GM18498 (cell line): ENCODE results near the gene KRT26.

Experiments
- ATAC-seq: cut with Tn5 transposase; IDR thresholded peaks from one replicate; pipeline ENCODE4 v1.9.1; 2021; ENCODE audit warnings: mild to moderate bottlenecking, moderate library complexity; ENCODE audit not compliant: unreplicated experiment

KRT26 gene

DNA sequence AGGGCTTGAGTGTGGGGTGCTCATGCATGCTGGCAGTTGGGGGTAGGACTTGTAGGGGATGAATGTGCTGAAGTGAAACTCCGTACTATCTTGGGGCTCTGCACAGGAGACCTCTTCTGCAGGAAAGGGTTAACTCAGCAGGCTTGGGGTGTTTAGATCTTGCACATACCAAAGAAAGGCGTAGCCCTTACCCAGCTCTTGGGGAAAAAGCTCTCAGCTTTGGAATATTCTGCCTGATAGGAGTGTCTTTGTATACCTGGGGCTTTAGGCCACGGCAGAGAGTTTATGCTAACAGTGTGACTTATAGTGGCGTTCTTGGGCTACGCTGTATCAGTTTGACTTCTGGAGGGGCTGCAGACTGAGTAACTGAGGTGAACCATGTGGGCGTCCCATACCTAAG lies 38.0 kb downstream of the KRT26 start:
- no peak for ATAC-seq

DNA sequence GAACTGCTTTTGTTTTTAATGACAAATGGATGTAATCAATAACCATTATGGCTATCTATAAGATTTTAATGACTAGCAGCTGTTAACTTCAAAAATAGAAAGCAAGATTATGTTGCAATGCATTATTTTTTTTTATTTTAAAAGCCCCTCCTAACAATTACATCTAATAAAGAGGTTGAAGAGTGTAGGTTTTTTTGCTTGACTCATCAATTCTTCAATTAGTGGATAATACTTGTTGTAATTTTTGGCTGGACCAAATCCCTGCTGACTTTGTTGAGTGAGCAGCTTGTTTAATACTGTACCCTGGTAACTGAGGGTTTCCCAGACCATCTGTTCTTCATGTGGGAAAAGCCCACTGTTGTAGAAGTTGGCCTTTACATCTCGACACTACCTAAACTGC lies 41.0 kb downstream of the KRT26 start:
- no peak for ATAC-seq

DNA sequence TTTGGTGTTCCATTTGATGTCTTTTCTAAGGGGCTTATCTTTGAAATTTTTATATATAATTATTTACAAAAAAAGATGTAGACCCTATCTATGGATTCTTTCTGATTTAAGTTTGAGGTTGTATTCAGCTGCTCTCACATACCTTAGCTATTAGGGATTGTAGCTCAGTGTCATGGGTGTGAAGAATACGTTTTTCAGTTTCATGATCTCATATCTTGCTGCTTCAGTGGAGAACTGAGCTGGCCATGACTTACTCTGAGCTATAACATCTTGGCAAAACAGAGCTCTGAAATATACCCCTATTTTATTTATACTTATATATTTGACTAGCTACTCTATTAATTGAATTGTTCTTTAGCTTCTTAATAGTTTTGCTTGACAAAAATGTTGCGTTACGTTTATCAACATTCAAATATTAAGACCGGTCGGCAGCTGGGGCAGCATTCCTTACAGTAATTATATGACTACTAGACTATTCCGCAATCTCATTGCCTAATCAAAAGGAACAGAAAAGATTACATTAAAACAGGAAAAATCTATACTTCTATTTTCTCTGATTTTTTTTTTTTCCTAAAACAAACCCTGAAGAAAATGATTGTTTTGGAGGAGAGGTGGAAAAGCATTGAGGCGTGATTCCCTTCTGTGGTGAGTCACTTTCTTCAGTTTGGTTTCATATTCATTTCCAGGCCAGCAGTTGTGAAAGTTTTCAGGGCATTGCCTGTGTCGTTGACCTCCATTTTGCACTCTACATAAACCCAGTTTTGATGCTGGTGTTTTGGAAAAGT lies 44.4 kb downstream of the KRT26 start:
- no peak for ATAC-seq

DNA sequence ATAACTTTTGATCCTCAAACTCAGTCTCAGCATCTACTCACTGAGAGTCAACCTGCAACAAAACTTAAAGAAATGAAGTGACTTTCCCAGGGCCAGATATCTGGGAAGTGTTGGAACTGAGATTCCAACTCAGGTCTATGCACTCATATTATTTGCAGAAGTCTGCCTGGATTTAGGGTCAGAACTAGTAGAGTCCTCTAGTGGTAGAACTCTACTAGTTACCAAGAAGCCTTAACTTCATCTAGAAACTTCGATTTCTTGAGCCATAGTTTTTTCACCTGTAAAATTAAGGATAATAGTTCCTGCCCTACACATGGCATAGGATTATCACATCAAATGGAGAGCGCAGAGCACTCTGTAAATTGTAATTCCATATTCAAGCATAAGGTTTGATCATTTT lies 45.1 kb downstream of the KRT26 start:
- no peak for ATAC-seq

DNA sequence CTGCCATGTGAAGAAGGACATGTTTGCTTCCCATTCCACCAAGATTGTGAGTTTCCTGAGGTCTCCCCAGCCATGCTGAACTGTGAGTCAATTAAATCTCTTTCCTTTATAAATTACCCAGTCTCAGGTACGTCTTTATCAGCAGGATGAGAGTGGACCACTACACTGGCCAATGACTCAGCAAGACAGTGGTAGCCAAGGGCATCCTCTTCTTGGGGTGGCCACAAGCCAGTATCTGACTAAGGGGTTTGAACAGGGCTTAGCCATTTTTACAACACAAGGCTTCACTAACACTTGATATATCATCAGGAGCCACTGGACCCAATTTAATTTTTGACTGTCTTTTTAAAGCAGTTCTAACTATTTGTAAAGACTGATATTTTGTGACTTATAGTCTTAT lies 47.3 kb downstream of the KRT26 start:
- no peak for ATAC-seq

DNA sequence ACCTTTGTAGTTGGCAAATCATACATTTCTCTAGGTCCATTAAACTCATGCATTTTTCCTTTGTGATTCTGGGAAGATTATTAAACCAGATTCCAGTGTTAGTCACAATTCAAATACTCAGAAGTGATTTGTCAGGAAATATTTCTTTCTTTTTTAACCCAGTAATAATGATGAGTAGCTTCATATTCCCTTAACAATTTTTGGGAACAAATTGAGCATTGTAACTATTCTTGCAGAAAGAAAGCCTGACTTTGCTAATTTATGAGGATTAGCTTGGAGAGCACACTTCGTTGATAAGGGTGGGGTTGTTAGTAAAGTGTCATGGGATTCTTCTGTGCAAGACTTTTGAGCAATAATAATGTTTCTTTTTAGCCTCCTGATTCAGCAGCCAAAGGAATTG lies 49.8 kb downstream of the KRT26 start:
- ATAC-seq, result no peak

DNA sequence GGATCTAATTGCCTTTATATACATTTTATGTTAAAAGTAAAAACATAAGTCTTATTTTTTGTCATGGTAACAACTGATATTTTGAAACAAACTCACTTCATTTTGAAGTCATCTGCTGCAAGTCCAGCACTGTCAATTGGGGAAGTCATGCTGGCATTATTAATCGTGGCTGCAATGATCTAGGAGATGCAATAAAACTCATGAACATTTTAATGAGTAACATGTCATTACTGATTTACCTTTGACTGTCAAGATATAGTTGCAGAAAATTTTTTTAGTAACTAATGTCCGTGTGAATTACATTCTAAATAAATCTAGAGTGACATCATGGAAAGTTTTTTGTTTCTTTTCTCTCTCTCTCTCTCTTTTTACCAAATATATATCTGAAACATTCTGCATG lies 51.1 kb downstream of the KRT26 start:
- no peak for ATAC-seq

DNA sequence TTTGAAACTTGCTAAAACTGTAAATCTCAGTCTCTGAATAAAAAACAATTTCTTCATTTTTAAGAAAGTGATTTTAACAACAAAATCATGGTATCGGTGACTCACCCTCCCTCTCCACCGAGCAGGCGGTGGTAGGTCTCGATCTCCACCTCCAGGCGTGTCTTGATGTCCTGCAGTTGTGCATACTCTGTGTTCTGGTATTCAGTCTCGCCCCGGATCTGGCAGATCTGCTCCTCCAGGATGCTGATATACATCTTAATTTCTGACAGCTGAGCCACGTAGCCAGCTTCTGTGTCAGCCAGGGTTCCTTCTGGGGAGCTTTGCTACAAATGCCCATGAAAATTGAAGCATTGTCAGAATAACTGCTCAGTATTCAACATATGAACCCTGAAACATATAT lies 53.1 kb downstream of the KRT26 start:
- ATAC-seq, result no peak

DNA sequence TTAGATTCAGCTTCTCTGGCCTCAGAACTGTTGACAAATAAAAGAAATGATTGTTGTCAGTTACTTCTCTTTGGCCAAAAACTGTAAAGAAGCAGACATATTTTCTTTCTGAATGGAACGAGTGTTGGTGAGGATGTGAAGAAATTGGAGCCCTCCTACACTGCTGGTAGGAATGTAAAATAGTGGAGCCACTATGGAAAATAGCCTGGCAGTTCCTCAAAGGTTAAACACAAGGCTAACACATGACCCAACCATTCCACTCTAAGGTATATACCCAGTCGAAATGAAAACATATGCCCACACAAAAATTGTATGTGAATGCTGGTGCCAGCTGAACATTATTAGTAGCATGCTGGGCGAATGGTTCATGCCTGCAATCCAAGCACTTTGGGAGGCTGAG lies 54.2 kb downstream of the KRT26 start:
- no peak for ATAC-seq
